MV-4-11 (cell line): ENCODE results near the gene APOBEC3G.
A peak's percentile ranks its signal among the peaks of the same experiment; 100 is the strongest.

Experiments used
- DNase-seq: peaks from one replicate; lab custom pipeline; 2025; lab: John Stamatoyannopoulos, UW

The APOBEC3G gene

GRCh38 chr22:39122772-39123470 is 45.8 kb downstream of the APOBEC3G start:
- DNase-seq: no peak

- peak; percentile 31 for DNase-seq
These were observed 46.9 kb downstream of the APOBEC3G start for GRCh38 chr22:39123751-39124581.

- DNase-seq: no peak
These were observed 48.5 kb downstream of the APOBEC3G start for GRCh38 chr22:39125622-39126021.

GRCh38 chr22:39128508-39128907 is 51.4 kb downstream of the APOBEC3G start:
- no peak for DNase-seq

- no peak for DNase-seq
These were observed 52.0 kb downstream of the APOBEC3G start for GRCh38 chr22:39129081-39129480.

- no peak for DNase-seq
These were observed 52.7 kb downstream of the APOBEC3G start for GRCh38 chr22:39129746-39130145.

GRCh38 chr22:39130152-39130704 is 53.2 kb downstream of the APOBEC3G start:
- no peak for DNase-seq

GRCh38 chr22:39130892-39131855 is 54.1 kb downstream of the APOBEC3G start:
- peak; percentile 88 for DNase-seq

GRCh38 chr22:39132281-39132680 is 55.2 kb downstream of the APOBEC3G start:
- no peak for DNase-seq

GRCh38 chr22:39132871-39133524 is 55.9 kb downstream of the APOBEC3G start:
- DNase-seq: no peak

- no peak for DNase-seq
These were observed 56.8 kb downstream of the APOBEC3G start for GRCh38 chr22:39133871-39134270.

GRCh38 chr22:39134366-39135091 is 57.5 kb downstream of the APOBEC3G start:
- no peak for DNase-seq

- DNase-seq: no peak
These were observed 58.2 kb downstream of the APOBEC3G start for GRCh38 chr22:39135092-39135896.

- no peak for DNase-seq
These were observed 59.2 kb downstream of the APOBEC3G start for GRCh38 chr22:39136317-39136716.
